HG02884 (cell line): ENCODE data around the gene SLC30A4.

Source experiments
- ATAC-seq: cut with Tn5 transposase; IDR thresholded peaks from one replicate; pipeline ENCODE4 v1.9.1; 2021; ENCODE audit warnings: mild to moderate bottlenecking, moderate library complexity; ENCODE audit not compliant: unreplicated experiment

The SLC30A4 gene

GRCh38 chr15:45454814-45455213, 67.7 kb downstream of the SLC30A4 start:
- peak; percentile 59 for ATAC-seq

- ATAC-seq: no peak
Observed at GRCh38 chr15:45451265-45451664, 71.3 kb downstream of the SLC30A4 start.

- ATAC-seq: no peak
Observed at GRCh38 chr15:45449916-45450867, 72.4 kb downstream of the SLC30A4 start.

- ATAC-seq: no peak
Observed at GRCh38 chr15:45449395-45449794, 73.2 kb downstream of the SLC30A4 start.

- no peak for ATAC-seq
Observed at GRCh38 chr15:45448066-45448915, 74.3 kb downstream of the SLC30A4 start.

GRCh38 chr15:45443645-45444044, 78.9 kb downstream of the SLC30A4 start:
- no peak for ATAC-seq

- ATAC-seq: no peak
Observed at GRCh38 chr15:45442507-45443135, 79.9 kb downstream of the SLC30A4 start.

- no peak for ATAC-seq
Observed at GRCh38 chr15:45441686-45442085, 80.9 kb downstream of the SLC30A4 start.

- no peak for ATAC-seq
Observed at GRCh38 chr15:45441036-45441435, 81.5 kb downstream of the SLC30A4 start.

GRCh38 chr15:45439521-45440260, 82.9 kb downstream of the SLC30A4 start:
- ATAC-seq: no peak

- ATAC-seq: no peak
Observed at GRCh38 chr15:45435124-45435903, 87.2 kb downstream of the SLC30A4 start.

GRCh38 chr15:45434078-45434567, 88.4 kb downstream of the SLC30A4 start:
- ATAC-seq: no peak

GRCh38 chr15:45431511-45431910, 91.0 kb downstream of the SLC30A4 start:
- ATAC-seq: no peak

- peak; percentile 78 for ATAC-seq
Observed at GRCh38 chr15:45429941-45430792, 92.4 kb downstream of the SLC30A4 start.
